SK-N-SH (cell line): ENCODE measurements around the gene LOC101059915.

Experiments
- CTCF ChIA-PET: fragments of 300-600, 350-600 bp; formaldehyde crosslinking; extraction: SDS; loops from one replicate; lab custom pipeline; 2021; lab: Yijun Ruan, JAX
- POLR2A ChIA-PET: fragments of 350-600 bp; sonication (Branson Sonifier 250); formaldehyde crosslinking; extraction: SDS; loops from one replicate; lab custom pipeline; 2020; ENCODE audit warnings: antibody characterized with exemption, inconsistent platforms; lab: Yijun Ruan, JAX
- DNase-seq: peaks from one replicate; pipeline ENCODE4 v3.0.0; 2012
- H2AFZ ChIP-seq: fragments of 200-600 bp; sonication (generic); 2 replicates; pipeline ENCODE4 v1.8.1; 2016; ENCODE audit warnings: antibody characterized with exemption, mild to moderate bottlenecking, low read depth
- H3F3A ChIP-seq: fragments of 200-600 bp; sonication (generic); replicated peaks from 2 replicates; pipeline ENCODE3; 2016; ENCODE audit warnings: antibody characterized with exemption, mild to moderate bottlenecking; ENCODE audit not compliant: insufficient read depth
- H3K27ac ChIP-seq, 2 experiments: fragments of 200-500 bp in 1 of 2; fragments of 200-600 bp in 1 of 2; sonication (Bioruptor generic) in 1 of 2; sonication (generic), shearing (Covaris generic) in 1 of 2; 2 replicates each; pipeline versions ENCODE4 v1.5.1 to v1.6.1; 2014 to 2016; ENCODE audit warnings: low read depth in 2 of 2, inconsistent platforms in 1 of 2, low read length in 1 of 2, mild to moderate bottlenecking in 1 of 2, mixed read lengths in 1 of 2
- H3K27me3 ChIP-seq: fragments of 200-600 bp; sonication (generic), shearing (Covaris generic); 2 replicates; pipeline ENCODE4 v1.6.1; 2016; ENCODE audit warnings: mixed run types; ENCODE audit not compliant: insufficient read depth
- H3K36me3 ChIP-seq, 2 experiments: fragments of 200-500 bp in 1 of 2; fragments of 200-600 bp in 1 of 2; sonication (Bioruptor generic) in 1 of 2; sonication (generic) in 1 of 2; replicated peaks in 1 of 2; 2 replicates each; pipeline versions ENCODE3 to v1.5.1; 2014 to 2016; ENCODE audit warnings: low read length in 1 of 2, mild to moderate bottlenecking in 1 of 2; ENCODE audit not compliant: insufficient read depth in 2 of 2, control insufficient read depth in 1 of 2
- H3K4me1 ChIP-seq, 2 experiments: fragments of 200-500 bp in 1 of 2; fragments of 200-600 bp in 1 of 2; sonication (Bioruptor generic) in 1 of 2; sonication (generic), shearing (Covaris generic) in 1 of 2; 2 replicates each; pipeline versions ENCODE4 v1.5.1 to v1.6.1; 2014 to 2016; ENCODE audit warnings: low read depth in 1 of 2, low read length in 1 of 2, mixed run types in 1 of 2; ENCODE audit not compliant: insufficient read depth in 2 of 2, control insufficient read depth in 1 of 2
- H3K4me2 ChIP-seq: fragments of 200-600 bp; sonication (generic), shearing (Covaris generic); 2 replicates; pipeline ENCODE4 v1.6.1; 2017; ENCODE audit warnings: mixed run types
- H3K4me3 ChIP-seq, 2 experiments: fragments of 200-500 bp in 1 of 2; fragments of 200-600 bp in 1 of 2; sonication (Bioruptor generic) in 1 of 2; sonication (generic), shearing (Covaris generic) in 1 of 2; 2 replicates each; pipeline versions ENCODE4 v1.5.1 to v1.8.1; 2014 to 2016; ENCODE audit warnings: low read depth in 2 of 2, inconsistent platforms in 1 of 2, low read length in 1 of 2, mild to moderate bottlenecking in 1 of 2, mixed read lengths in 1 of 2, moderate library complexity in 1 of 2
- H3K79me2 ChIP-seq: fragments of 200-600 bp; sonication (generic); 2 replicates; pipeline ENCODE4 v1.8.1; 2017; ENCODE audit warnings: mild to moderate bottlenecking; ENCODE audit not compliant: insufficient read depth
- H3K9ac ChIP-seq: fragments of 200-600 bp; sonication (generic); 2 replicates; pipeline ENCODE4 v1.6.1; 2017; ENCODE audit warnings: mixed run types
- H3K9me2 ChIP-seq: fragments of 200-600 bp; sonication (generic); 2 replicates; pipeline ENCODE4 v1.6.1; 2017; ENCODE audit warnings: mixed run types
- H3K9me3 ChIP-seq: fragments of 200-600 bp; sonication (generic); 2 replicates; pipeline ENCODE4 v1.6.1; 2017; ENCODE audit warnings: mixed run types, mild to moderate bottlenecking, moderate library complexity
- H4K20me1 ChIP-seq: fragments of 200-600 bp; sonication (generic); 2 replicates; pipeline ENCODE4 v1.6.1; 2017; ENCODE audit warnings: mild to moderate bottlenecking, mixed run types; ENCODE audit not compliant: insufficient read depth
- CHD2 ChIP-seq: fragments of 150-350 bp; IDR thresholded peaks from 2 replicates; pipeline ENCODE4 v1.6.1; 2018; ENCODE audit warnings: low read length; ENCODE audit not compliant: partially characterized antibody
- FOSL2 ChIP-seq: IDR thresholded peaks from 2 replicates; pipeline ENCODE4 v1.4.0; 2012; ENCODE audit warnings: low read depth, mild to moderate bottlenecking, moderate library complexity, borderline replicate concordance
- FOXJ3 ChIP-seq: sonication (generic); formaldehyde crosslinking; IDR thresholded peaks from 2 replicates; pipeline ENCODE4 v1.5.1; 2020; ENCODE audit warnings: mild to moderate bottlenecking, missing genetic modification reagents
- FOXM1 ChIP-seq: IDR thresholded peaks from 2 replicates; pipeline ENCODE4 v1.4.0; 2012; ENCODE audit warnings: low read depth, mild to moderate bottlenecking
- GABPA ChIP-seq: IDR thresholded peaks from 2 replicates; pipeline ENCODE4 v1.4.0; 2012; ENCODE audit warnings: low read depth, mild to moderate bottlenecking
- RCOR1 ChIP-seq: fragments of 150-350 bp; IDR thresholded peaks from 2 replicates; pipeline ENCODE4 v1.6.1; 2017; ENCODE audit warnings: antibody characterized with exemption, low read length
- RFX5 ChIP-seq: IDR thresholded peaks from 2 replicates; pipeline ENCODE4 v1.6.1; 2012; ENCODE audit warnings: mild to moderate bottlenecking, improper control_type of control experiment, low read length
- RXRA ChIP-seq: IDR thresholded peaks from 2 replicates; pipeline ENCODE4 v1.4.0; 2012; ENCODE audit warnings: low read depth, mild to moderate bottlenecking, borderline replicate concordance
- YY1 ChIP-seq: IDR thresholded peaks from 2 replicates; pipeline ENCODE4 v1.4.0; 2012; ENCODE audit warnings: low read depth, mild to moderate bottlenecking
- whole genome bisulfite sequencing: methylation state at CpG from one replicate; pipeline ENCODE4 v1.1.6; 2017; ENCODE audit warnings: low lambda C conversion rate; 5-methylcytosine and 5-hydroxymethylcytosine counted together
- TF ChIP-seq, protein P1 (sequence below): fragments of 150-350 bp; IDR thresholded peaks from 2 replicates; pipeline ENCODE4 v1.6.1; 2017; ENCODE audit warnings: antibody characterized with exemption, low read length, low read depth, borderline replicate concordance
- TF ChIP-seq, protein P2 (sequence below): IDR thresholded peaks from 2 replicates; pipeline ENCODE4 v1.4.0; 2012; ENCODE audit warnings: low read depth
- TF ChIP-seq, protein P3 (sequence below): fragments of 200-600 bp; sonication (generic); IDR thresholded peaks from 2 replicates; pipeline ENCODE4 v1.6.1; 2017; ENCODE audit warnings: antibody characterized with exemption, mild to moderate bottlenecking, moderate library complexity
- TF ChIP-seq, protein P4 (sequence below): fragments of 150-350 bp; IDR thresholded peaks from 2 replicates; pipeline ENCODE4 v1.6.1; 2016; ENCODE audit warnings: mild to moderate bottlenecking, low read depth, low read length

The LOC101059915 gene

DNA sequence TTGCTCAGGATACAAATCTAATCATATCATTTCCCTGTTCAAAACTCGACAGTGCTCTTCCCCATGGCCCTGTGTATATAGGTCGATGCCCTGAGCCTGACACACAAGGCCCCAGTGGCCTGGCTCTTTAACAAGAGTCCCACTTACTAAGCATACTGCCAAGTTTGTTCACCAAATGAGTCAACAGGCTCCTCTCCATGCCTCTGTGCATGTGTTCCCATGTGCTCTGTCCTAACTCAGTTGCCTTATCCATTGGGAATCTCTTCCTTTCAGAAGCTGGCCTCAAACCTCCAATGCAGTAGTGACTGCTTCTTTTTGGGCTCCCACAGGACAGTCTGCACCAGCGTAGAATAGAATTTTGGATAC, 30.1 kb upstream of the LOC101059915 start:
- no peaks in the 10 kb centered on the region for H3K79me2 ChIP-seq
- POLR2A ChIA-PET: no interaction called here
- H3K4me2 ChIP-seq: no peak overlapping the region
- H3K4me1 ChIP-seq: 0 out of 4 replicates have a peak, but pooled peaks cover 0 to 4% of the 10 kb centered on the region in 2 experiments
- no peaks in the 10 kb centered on the region for H3K9me2 ChIP-seq
- no peaks in the 10 kb centered on the region for H3F3A ChIP-seq
- H2AFZ ChIP-seq: no peak overlapping the region
- H3K9me3 ChIP-seq: no peaks in the 10 kb centered on the region
- H3K36me3 ChIP-seq: no peaks in the 10 kb centered on the region
- WGBS: 47% methylated on average over 3 of the region's 3 CpGs
- no peak overlapping the region for H3K27ac ChIP-seq
- TF ChIP-seq GABPA: no peak
- no peak for TF ChIP-seq RCOR1
- TF ChIP-seq, protein P1, sequence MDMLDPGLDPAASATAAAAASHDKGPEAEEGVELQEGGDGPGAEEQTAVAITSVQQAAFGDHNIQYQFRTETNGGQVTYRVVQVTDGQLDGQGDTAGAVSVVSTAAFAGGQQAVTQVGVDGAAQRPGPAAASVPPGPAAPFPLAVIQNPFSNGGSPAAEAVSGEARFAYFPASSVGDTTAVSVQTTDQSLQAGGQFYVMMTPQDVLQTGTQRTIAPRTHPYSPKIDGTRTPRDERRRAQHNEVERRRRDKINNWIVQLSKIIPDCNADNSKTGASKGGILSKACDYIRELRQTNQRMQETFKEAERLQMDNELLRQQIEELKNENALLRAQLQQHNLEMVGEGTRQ: no peak
- no peak for TF ChIP-seq FOSL2
- DNase-seq: no peak
- no peak overlapping the region for H3K9ac ChIP-seq
- CTCF ChIA-PET: interaction anchor here (0.6 kb wide), 1 partner anchor 494 kb away, joined by 3 read pairs; no protein-coding TSS in a partner anchor
- H4K20me1 ChIP-seq: no peaks in the 10 kb centered on the region
- no peaks in the 10 kb centered on the region for H3K27me3 ChIP-seq
- H3K4me3 ChIP-seq: no peak overlapping the region

DNA sequence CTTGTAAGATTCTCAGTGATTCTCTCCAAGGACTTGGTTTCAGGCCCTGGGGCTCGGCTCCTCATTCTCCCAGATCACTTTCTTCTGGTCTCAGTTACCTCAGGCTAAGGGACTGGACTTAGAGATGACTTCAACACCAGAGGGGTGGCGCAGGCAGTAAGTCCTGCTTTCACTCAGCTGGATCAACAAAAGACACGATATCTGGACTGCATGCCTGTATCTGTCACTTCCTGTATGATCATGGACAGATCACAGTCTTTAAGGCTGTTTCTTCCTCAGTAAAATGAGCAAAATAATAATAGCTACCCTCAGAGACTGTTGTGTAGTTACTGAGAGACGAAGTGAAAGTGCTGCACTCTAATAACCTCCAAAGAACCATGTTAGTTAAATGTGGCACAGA, 29.5 kb upstream of the LOC101059915 start:
- Histone ChIP-seq H3K9me2 (no peaks in the 10 kb centered on the region), H3K4me2 (peak overlapping the region; percentile 69), H3K4me3 (no peak overlapping the region), H3K9ac (no peak overlapping the region), H3K27me3 (no peaks in the 10 kb centered on the region), H3K9me3 (no peaks in the 10 kb centered on the region), H3K27ac (no peak overlapping the region; a peak in 1 of 4 replicates), H2AFZ (no peak overlapping the region), H3K79me2 (no peaks in the 10 kb centered on the region), H3K4me1 (0 out of 4 replicates have a peak, but pooled peaks cover 0 to 4% of the 10 kb centered on the region in 2 experiments), H4K20me1 (no peaks in the 10 kb centered on the region), H3K36me3 (no peaks in the 10 kb centered on the region), H3F3A (no peaks in the 10 kb centered on the region)
- no peak for DNase-seq
- TF ChIP-seq CHD2 (no peak), FOXM1 (no peak), RXRA (no peak), YY1 (no peak), RCOR1 (no peak), FOXJ3 (CRISPR knock-in tag) (no peak), RFX5 (no peak)
- TF ChIP-seq, protein P2, sequence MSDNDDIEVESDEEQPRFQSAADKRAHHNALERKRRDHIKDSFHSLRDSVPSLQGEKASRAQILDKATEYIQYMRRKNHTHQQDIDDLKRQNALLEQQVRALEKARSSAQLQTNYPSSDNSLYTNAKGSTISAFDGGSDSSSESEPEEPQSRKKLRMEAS: no peak
- TF ChIP-seq, protein P3, sequence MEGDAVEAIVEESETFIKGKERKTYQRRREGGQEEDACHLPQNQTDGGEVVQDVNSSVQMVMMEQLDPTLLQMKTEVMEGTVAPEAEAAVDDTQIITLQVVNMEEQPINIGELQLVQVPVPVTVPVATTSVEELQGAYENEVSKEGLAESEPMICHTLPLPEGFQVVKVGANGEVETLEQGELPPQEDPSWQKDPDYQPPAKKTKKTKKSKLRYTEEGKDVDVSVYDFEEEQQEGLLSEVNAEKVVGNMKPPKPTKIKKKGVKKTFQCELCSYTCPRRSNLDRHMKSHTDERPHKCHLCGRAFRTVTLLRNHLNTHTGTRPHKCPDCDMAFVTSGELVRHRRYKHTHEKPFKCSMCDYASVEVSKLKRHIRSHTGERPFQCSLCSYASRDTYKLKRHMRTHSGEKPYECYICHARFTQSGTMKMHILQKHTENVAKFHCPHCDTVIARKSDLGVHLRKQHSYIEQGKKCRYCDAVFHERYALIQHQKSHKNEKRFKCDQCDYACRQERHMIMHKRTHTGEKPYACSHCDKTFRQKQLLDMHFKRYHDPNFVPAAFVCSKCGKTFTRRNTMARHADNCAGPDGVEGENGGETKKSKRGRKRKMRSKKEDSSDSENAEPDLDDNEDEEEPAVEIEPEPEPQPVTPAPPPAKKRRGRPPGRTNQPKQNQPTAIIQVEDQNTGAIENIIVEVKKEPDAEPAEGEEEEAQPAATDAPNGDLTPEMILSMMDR: no peak
- TF ChIP-seq, protein P4, sequence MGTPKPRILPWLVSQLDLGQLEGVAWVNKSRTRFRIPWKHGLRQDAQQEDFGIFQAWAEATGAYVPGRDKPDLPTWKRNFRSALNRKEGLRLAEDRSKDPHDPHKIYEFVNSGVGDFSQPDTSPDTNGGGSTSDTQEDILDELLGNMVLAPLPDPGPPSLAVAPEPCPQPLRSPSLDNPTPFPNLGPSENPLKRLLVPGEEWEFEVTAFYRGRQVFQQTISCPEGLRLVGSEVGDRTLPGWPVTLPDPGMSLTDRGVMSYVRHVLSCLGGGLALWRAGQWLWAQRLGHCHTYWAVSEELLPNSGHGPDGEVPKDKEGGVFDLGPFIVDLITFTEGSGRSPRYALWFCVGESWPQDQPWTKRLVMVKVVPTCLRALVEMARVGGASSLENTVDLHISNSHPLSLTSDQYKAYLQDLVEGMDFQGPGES: no peak
- ChIA-PET CTCF (no interaction called here), POLR2A (no interaction called here)
- WGBS: 30% methylated on average over 4 of the region's 4 CpGs
